T-helper 1 cell treated with Interleukin-12 subunit alpha and Interleukin-12 subunit beta and Interleukin-4 antibody, amounts not matched to agents 30 μg/mL and 1 μg/mL, for 36 hours (primary cell): ENCODE results near the gene HRNR.

Source experiments
- H3K27ac Mint-ChIP-seq: one replicate; pipeline ENCODE4 v1.8.0; 2021; ENCODE audit warnings: mild to moderate bottlenecking, mixed read lengths
- H3K27me3 Mint-ChIP-seq: one replicate; pipeline ENCODE4 v1.8.0; 2021; ENCODE audit warnings: low read depth, mixed read lengths
- H3K36me3 Mint-ChIP-seq: one replicate; pipeline ENCODE4 v1.8.0; 2021; ENCODE audit warnings: low read depth, mixed read lengths
- H3K4me1 Mint-ChIP-seq: one replicate; pipeline ENCODE4 v1.8.0; 2021; ENCODE audit warnings: low read depth, mixed read lengths
- H3K4me3 Mint-ChIP-seq: one replicate; pipeline ENCODE4 v1.8.0; 2021; ENCODE audit warnings: mild to moderate bottlenecking, moderate library complexity, mixed read lengths
- H3K9me3 Mint-ChIP-seq: one replicate; pipeline ENCODE4 v1.8.0; 2021; ENCODE audit warnings: mixed read lengths

HRNR gene

GRCh38 chr1:152170287-152170905, 53.6 kb downstream of the HRNR start:
- H3K4me3 Mint-ChIP-seq, result no peak overlapping the region
- H3K9me3 Mint-ChIP-seq, result peaks cover 2% of the 10 kb centered on the region
- H3K36me3 Mint-ChIP-seq, result peaks cover 1% of the 10 kb centered on the region
- peaks cover 6% of the 10 kb centered on the region for H3K4me1 Mint-ChIP-seq
- no peak overlapping the region for H3K27ac Mint-ChIP-seq
- peaks cover 8% of the 10 kb centered on the region for H3K27me3 Mint-ChIP-seq

GRCh38 chr1:152169366-152170025, 54.5 kb downstream of the HRNR start:
- H3K27me3 Mint-ChIP-seq, result peaks cover under 1% of the 10 kb centered on the region
- H3K4me3 Mint-ChIP-seq, result no peak overlapping the region
- peaks cover 6% of the 10 kb centered on the region for H3K4me1 Mint-ChIP-seq
- H3K36me3 Mint-ChIP-seq, result peaks cover 1% of the 10 kb centered on the region
- peaks cover 2% of the 10 kb centered on the region for H3K9me3 Mint-ChIP-seq
- no peak overlapping the region for H3K27ac Mint-ChIP-seq

- no peak overlapping the region for H3K4me3 Mint-ChIP-seq
- H3K27ac Mint-ChIP-seq, result no peak overlapping the region
Measured at GRCh38 chr1:152168535-152168868, 55.5 kb downstream of the HRNR start.

GRCh38 chr1:152167835-152168534, 56.0 kb downstream of the HRNR start:
- Mint-ChIP-seq H3K4me1 (peaks cover 6% of the 10 kb centered on the region), H3K27ac (no peak overlapping the region), H3K36me3 (peaks cover 1% of the 10 kb centered on the region), H3K4me3 (no peak overlapping the region), H3K27me3 (peaks cover 5% of the 10 kb centered on the region), H3K9me3 (peaks cover 2% of the 10 kb centered on the region)

More at GRCh38 chr1:152168535-152168868, 55.5 kb downstream of the HRNR start:
- H3K9me3 Mint-ChIP-seq, result peaks cover 2% of the 10 kb centered on the region
- H3K4me1 Mint-ChIP-seq, result peaks cover 6% of the 10 kb centered on the region
- H3K36me3 Mint-ChIP-seq, result peaks cover 1% of the 10 kb centered on the region
- peaks cover 5% of the 10 kb centered on the region for H3K27me3 Mint-ChIP-seq

- Mint-ChIP-seq H3K27ac (no peak overlapping the region), H3K27me3 (peaks cover 5% of the 10 kb centered on the region), H3K4me3 (no peak overlapping the region), H3K4me1 (peaks cover 6% of the 10 kb centered on the region), H3K9me3 (peaks cover 2% of the 10 kb centered on the region), H3K36me3 (peaks cover 1% of the 10 kb centered on the region)
Measured at GRCh38 chr1:152166966-152167365, 57.0 kb downstream of the HRNR start.

GRCh38 chr1:152165286-152166077, 58.5 kb downstream of the HRNR start:
- H3K27ac Mint-ChIP-seq, result no peak overlapping the region
- peaks cover 2% of the 10 kb centered on the region for H3K9me3 Mint-ChIP-seq

GRCh38 chr1:152164517-152165136, 59.4 kb downstream of the HRNR start:
- H3K4me1 Mint-ChIP-seq, result peaks cover 6% of the 10 kb centered on the region
- no peak overlapping the region for H3K4me3 Mint-ChIP-seq
- H3K27ac Mint-ChIP-seq, result no peak overlapping the region
- H3K9me3 Mint-ChIP-seq, result peaks cover 2% of the 10 kb centered on the region
- H3K36me3 Mint-ChIP-seq, result peaks cover 1% of the 10 kb centered on the region
- H3K27me3 Mint-ChIP-seq, result peaks cover 9% of the 10 kb centered on the region

More at GRCh38 chr1:152165286-152166077, 58.5 kb downstream of the HRNR start:
- peaks cover 1% of the 10 kb centered on the region for H3K36me3 Mint-ChIP-seq
- H3K27me3 Mint-ChIP-seq, result peaks cover 9% of the 10 kb centered on the region
- H3K4me1 Mint-ChIP-seq, result peaks cover 6% of the 10 kb centered on the region
- H3K4me3 Mint-ChIP-seq, result no peak overlapping the region

GRCh38 chr1:152162792-152163463, 61.1 kb downstream of the HRNR start:
- H3K9me3 Mint-ChIP-seq, result peaks cover 2% of the 10 kb centered on the region
- peaks cover 9% of the 10 kb centered on the region for H3K27me3 Mint-ChIP-seq
- H3K36me3 Mint-ChIP-seq, result peaks cover 1% of the 10 kb centered on the region
- H3K27ac Mint-ChIP-seq, result no peak overlapping the region
- no peak overlapping the region for H3K4me3 Mint-ChIP-seq
- H3K4me1 Mint-ChIP-seq, result peaks cover 6% of the 10 kb centered on the region
